Right lobe of liver (tissue), 6 donors: ENCODE data around the gene EPB41L1. TPM values are rescaled to one million over a fixed set of nuclear protein-coding genes. Genes with fewer than 3 reads are reported as not detected.

Source experiments
- ATAC-seq, 4 donors: fragments of 200-7000 bp; cut with Tn5 transposase; one replicate each; pipeline ENCODE4 v1.9.1; 2020; ENCODE audit warnings: mild to moderate bottlenecking in 4 of 4, moderate library complexity in 4 of 4
- DNase-seq, 3 donors: peaks; one replicate each; pipeline ENCODE4 v3.0.0-alpha.2; 2020
- H3K27ac ChIP-seq, 3 donors: fragments of 200-600 bp; one replicate each; pipeline ENCODE4 v1.8.0; 2022
- H3K27me3 ChIP-seq, 2 donors: fragments of 200-600 bp; one replicate each; pipeline ENCODE4 v1.8.0; 2022
- H3K36me3 ChIP-seq, 4 donors: fragments of 200-600 bp; sonication (generic) in 1 of 4; one replicate each; pipeline versions ENCODE4 v1.5.1 to v1.8.0; 2017 to 2022; ENCODE audit warnings: control low read depth in 1 of 4
- H3K4me1 ChIP-seq, 4 donors: fragments of 200-600 bp; sonication (generic) in 1 of 4; one replicate each; pipeline versions ENCODE4 v1.5.1 to v1.8.0; 2017 to 2022; ENCODE audit warnings: control low read depth in 1 of 4
- H3K4me3 ChIP-seq, 3 donors: fragments of 200-600 bp; one replicate each; pipeline ENCODE4 v1.8.0; 2022
- H3K9me3 ChIP-seq, 4 donors: fragments of 200-600 bp; sonication (generic) in 1 of 4; one replicate each; pipeline versions ENCODE4 v1.5.1 to v1.8.0; 2017 to 2022; ENCODE audit warnings: control low read depth in 1 of 4
- CTCF ChIP-seq, 4 donors: fragments of 200-600 bp in 3 of 4; fragments of 450-650 bp in 1 of 4; IDR thresholded peaks; one replicate each; pipeline versions ENCODE4 v1.5.1 to v1.8.0; 2016 to 2022; ENCODE audit warnings: antibody characterized with exemption in 4 of 4, mild to moderate bottlenecking in 2 of 4
- POLR2A ChIP-seq: fragments of 450-650 bp; IDR thresholded peaks from one replicate; pipeline ENCODE4 v1.6.1; 2017; ENCODE audit warnings: antibody characterized with exemption, mild to moderate bottlenecking
- WGBS: methylation state at CpG from one replicate; pipeline ENCODE4 v1.1.6; 2018; ENCODE audit warnings: low coverage, low lambda C conversion rate; ENCODE audit not compliant: insufficient coverage; ENCODE audit errors: missing lambda C conversion rate; 5-methylcytosine and 5-hydroxymethylcytosine counted together
- intact Hi-C, 2 donors: fragments of 100-400 bp; cut with DNase I; formaldehyde crosslinking; loops; one replicate each; pipeline versions ENCODE4 v1.11.2 to v1.14.1; 2022
- total RNA-seq, 6 experiments: library from RNA; depleted of rRNA in 2 of 6; stranded (reverse); fragments of >200 nt in 2 of 6; fragmentation: NEBNext Ultra II Directional in 3 of 6; extraction: Animal tissue kit (Norgen Biotek cat#: 25700) in 3 of 6; gene quantifications; one replicate each; pipeline versions ENCODE4 v1.1.0 to v1.2.4, GENCODE V29; 2016 to 2023
- donor health status: DM: no; HTN: yes; CAD: no.
- donor health status: DM: no; HTN: no; CAD: no.
- donor health status: DM: no; HTN: no; CAD: no.
- donor health status: DM: no; HTN: yes; CAD: no.
- donor health status: DM: no; HTN: yes; CAD: no.

EPB41L1 gene
- total RNA-seq, 6 experiments from 2014 or later, result 3.1 to 13.2 (median 5.3) TPM

GRCh38 chr20:36237477-36237876 is 82.9 kb downstream of the EPB41L1 start:
- peak overlapping the region in 2 of 3 donors; percentile 64 to 76 for H3K4me3 ChIP-seq
- peaks cover 0 to 26% (median 3%) of the 10 kb centered on the region in 4 donors for H3K4me1 ChIP-seq
- no peak for TF ChIP-seq POLR2A
- no peak for TF ChIP-seq CTCF (IDR thresholded peaks at IDR 0.05)
- 58% methylated on average over 5 of the region's 5 CpGs for WGBS
- no peak overlapping the region for H3K27ac ChIP-seq
- H3K36me3 ChIP-seq, result peaks cover 0 to 22% (median 7%) of the 10 kb centered on the region in 4 donors
- no peaks in the 10 kb centered on the region for H3K9me3 ChIP-seq
- no peak for DNase-seq
- H3K27me3 ChIP-seq, result no peaks in the 10 kb centered on the region
- intact Hi-C loops, result no loop called here
- ATAC-seq, result no peak

GRCh38 chr20:36238153-36238552 is 83.6 kb downstream of the EPB41L1 start:
- WGBS, result 100% methylated on average over 1 of the region's 3 CpGs
- Histone ChIP-seq H3K9me3 (no peaks in the 10 kb centered on the region), H3K27me3 (no peaks in the 10 kb centered on the region), H3K27ac (no peak overlapping the region), H3K4me1 (peaks cover 0 to 26% (median 3%) of the 10 kb centered on the region in 4 donors), H3K4me3 (no peak overlapping the region), H3K36me3 (peaks cover 0 to 29% (median 7%) of the 10 kb centered on the region in 4 donors)
- DNase-seq (no peak), ATAC-seq (no peak)
- TF ChIP-seq POLR2A (no peak), CTCF (IDR thresholded peaks at IDR 0.05) (no peak)
- intact Hi-C loops, result no loop called here

- DNase-seq, result no peak
- peaks cover 0 to 34% (median 7%) of the 10 kb centered on the region in 4 donors for H3K36me3 ChIP-seq
- 42% methylated on average over 3 of the region's 3 CpGs for WGBS
Measured at GRCh38 chr20:36238760-36239159, 84.2 kb downstream of the EPB41L1 start.

GRCh38 chr20:36240076-36240475 is 85.5 kb downstream of the EPB41L1 start:
- H3K36me3 ChIP-seq, result peaks cover 0 to 47% (median 12%) of the 10 kb centered on the region in 4 donors
- H3K9me3 ChIP-seq, result no peaks in the 10 kb centered on the region
- H3K27me3 ChIP-seq, result no peaks in the 10 kb centered on the region
- DNase-seq (no peak), ATAC-seq (no peak)
- intact Hi-C loops, result no loop called here
- TF ChIP-seq POLR2A (no peak), CTCF (IDR thresholded peaks at IDR 0.05) (no peak)
- no peak overlapping the region for H3K27ac ChIP-seq
- WGBS, result no CpG with 5 or more reads among the region's 12 CpGs
- H3K4me1 ChIP-seq, result peaks cover 0 to 26% (median 3%) of the 10 kb centered on the region in 4 donors
- no peak overlapping the region for H3K4me3 ChIP-seq

More at GRCh38 chr20:36238760-36239159, 84.2 kb downstream of the EPB41L1 start:
- Histone ChIP-seq H3K4me3 (no peak overlapping the region), H3K27me3 (no peaks in the 10 kb centered on the region), H3K4me1 (peaks cover 0 to 26% (median 3%) of the 10 kb centered on the region in 4 donors), H3K27ac (no peak overlapping the region), H3K9me3 (no peaks in the 10 kb centered on the region)
- ATAC-seq, result peak in 3 of 4 donors; percentile 50 to 61 (median 59)
- TF ChIP-seq CTCF (IDR thresholded peaks at IDR 0.05), result no peak
- intact Hi-C loops, result no loop called here

GRCh38 chr20:36241678-36242077 is 87.1 kb downstream of the EPB41L1 start:
- no peak for DNase-seq
- no peaks in the 10 kb centered on the region for H3K9me3 ChIP-seq
- H3K27me3 ChIP-seq, result no peaks in the 10 kb centered on the region
- TF ChIP-seq CTCF (IDR thresholded peaks at IDR 0.05), result no peak
- TF ChIP-seq POLR2A, result no peak
- peaks cover 0 to 21% (median 3%) of the 10 kb centered on the region in 4 donors for H3K4me1 ChIP-seq
- intact Hi-C loops, result no loop called here
- no peak overlapping the region for H3K4me3 ChIP-seq
- peaks cover 0 to 64% (median 15%) of the 10 kb centered on the region in 4 donors for H3K36me3 ChIP-seq
- no peak for ATAC-seq
- H3K27ac ChIP-seq, result no peak overlapping the region
- WGBS, result 100% methylated on average over 1 of the region's 4 CpGs
